ENCODE results near the gene ACP4. TPM values are rescaled to one million over a fixed set of nuclear protein-coding genes. Genes with fewer than 3 reads are reported as not detected.

ACP4 gene
- total and polyA plus RNA-seq, 2 experiments from 2014 or later, result not detected

GRCh38 chr19:50831026-50831396 is 40.8 kb downstream of the ACP4 start:
- H3K79me2 ChIP-seq (replicated peaks; ENCODE audit: insufficient read depth), result no peaks in the 10 kb centered on the region
- DNase-seq (ENCODE audit: low spot score), result no peak

More at GRCh38 chr19:50831026-50831396, 40.8 kb downstream of the ACP4 start:
- H3K27ac ChIP-seq (ENCODE audit: low read depth), result no peak overlapping the region
- peaks cover 6% of the 10 kb centered on the region; the same call in 1 of the 3 replicates for H3K9me3 Mint-ChIP-seq
- no peak overlapping the region for H3K4me3 ChIP-seq
- H3K4me3 Mint-ChIP-seq, result no peak overlapping the region
- no peaks in the 10 kb centered on the region for H4K20me1 ChIP-seq (replicated peaks; ENCODE audit: insufficient read depth)
- TF ChIP-seq, protein P1, sequence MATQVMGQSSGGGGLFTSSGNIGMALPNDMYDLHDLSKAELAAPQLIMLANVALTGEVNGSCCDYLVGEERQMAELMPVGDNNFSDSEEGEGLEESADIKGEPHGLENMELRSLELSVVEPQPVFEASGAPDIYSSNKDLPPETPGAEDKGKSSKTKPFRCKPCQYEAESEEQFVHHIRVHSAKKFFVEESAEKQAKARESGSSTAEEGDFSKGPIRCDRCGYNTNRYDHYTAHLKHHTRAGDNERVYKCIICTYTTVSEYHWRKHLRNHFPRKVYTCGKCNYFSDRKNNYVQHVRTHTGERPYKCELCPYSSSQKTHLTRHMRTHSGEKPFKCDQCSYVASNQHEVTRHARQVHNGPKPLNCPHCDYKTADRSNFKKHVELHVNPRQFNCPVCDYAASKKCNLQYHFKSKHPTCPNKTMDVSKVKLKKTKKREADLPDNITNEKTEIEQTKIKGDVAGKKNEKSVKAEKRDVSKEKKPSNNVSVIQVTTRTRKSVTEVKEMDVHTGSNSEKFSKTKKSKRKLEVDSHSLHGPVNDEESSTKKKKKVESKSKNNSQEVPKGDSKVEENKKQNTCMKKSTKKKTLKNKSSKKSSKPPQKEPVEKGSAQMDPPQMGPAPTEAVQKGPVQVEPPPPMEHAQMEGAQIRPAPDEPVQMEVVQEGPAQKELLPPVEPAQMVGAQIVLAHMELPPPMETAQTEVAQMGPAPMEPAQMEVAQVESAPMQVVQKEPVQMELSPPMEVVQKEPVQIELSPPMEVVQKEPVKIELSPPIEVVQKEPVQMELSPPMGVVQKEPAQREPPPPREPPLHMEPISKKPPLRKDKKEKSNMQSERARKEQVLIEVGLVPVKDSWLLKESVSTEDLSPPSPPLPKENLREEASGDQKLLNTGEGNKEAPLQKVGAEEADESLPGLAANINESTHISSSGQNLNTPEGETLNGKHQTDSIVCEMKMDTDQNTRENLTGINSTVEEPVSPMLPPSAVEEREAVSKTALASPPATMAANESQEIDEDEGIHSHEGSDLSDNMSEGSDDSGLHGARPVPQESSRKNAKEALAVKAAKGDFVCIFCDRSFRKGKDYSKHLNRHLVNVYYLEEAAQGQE (IDR thresholded peaks at IDR 0.05; ENCODE audit: unreplicated experiment), result no peak
- TF ChIP-seq STAT1 (IDR thresholded peaks at IDR 0.05; ENCODE audit: unreplicated experiment) (no peak), ETS1 (IDR thresholded peaks at IDR 0.05) (no peak), EZH2 (IDR thresholded peaks at IDR 0.05; ENCODE audit: low read depth, unreplicated experiment) (no peak), NANOG (IDR thresholded peaks at IDR 0.05; ENCODE audit: borderline replicate concordance) (no peak), ZNF462 (CRISPR knock-in tag; IDR thresholded peaks at IDR 0.05) (no peak), EZH2phosphoT487 (IDR thresholded peaks at IDR 0.05; ENCODE audit: unreplicated experiment) (no peak), ZNF114 (CRISPR knock-in tag; IDR thresholded peaks at IDR 0.05) (no peak), POLR2AphosphoS5 (IDR thresholded peaks at IDR 0.05; ENCODE audit: low read depth) (no peak), CREB1 (CRISPR knock-in tag; IDR thresholded peaks at IDR 0.05; ENCODE audit: low read depth) (no peak), JUNB (IDR thresholded peaks at IDR 0.05; ENCODE audit: unreplicated experiment) (no peak), CTCF (conservative IDR thresholded peaks at IDR 0.05; ENCODE audit: low read depth in 2 of 2) (no peak)
- ATAC-seq, result no peak
- H3K36me3 ChIP-seq (ENCODE audit: insufficient read depth), result no peaks in the 10 kb centered on the region
- no peaks in the 10 kb centered on the region for H3K36me3 Mint-ChIP-seq (ENCODE audit: low read depth)
- H3K4me2 ChIP-seq, result no peak overlapping the region
- no peaks in the 10 kb centered on the region for H3K4me1 ChIP-seq (ENCODE audit: insufficient read depth)
- H3K27me3 Mint-ChIP-seq (ENCODE audit: insufficient read depth, low read depth, poor library complexity), result peaks cover 16% of the 10 kb centered on the region
- H3F3A ChIP-seq (replicated peaks; ENCODE audit: low read depth), result no peaks in the 10 kb centered on the region
- H3K27ac Mint-ChIP-seq, result no peak overlapping the region
- H3K27me3 ChIP-seq (ENCODE audit: insufficient read depth), result peaks cover 17% of the 10 kb centered on the region
- 0 out of 2 replicates have a peak, but pooled peaks cover 2% of the 10 kb centered on the region for H3K9me2 ChIP-seq (ENCODE audit: insufficient read depth)
- H3K4me1 Mint-ChIP-seq, result no peaks in the 10 kb centered on the region
- no peak overlapping the region for H2AFZ ChIP-seq

Measured in GM23338 (cell line).